Retinal pigment epithelial cell (primary cell): Measurements from ENCODE around the gene LAMB1.

ENCODE experiments used
- DNase-seq: peaks from one replicate; pipeline ENCODE4 v3.0.0-alpha.2; 2010; ENCODE audit warnings: low read depth
- H3K4me3 ChIP-seq: 2 replicates; pipeline ENCODE4 v1.5.1; 2011; ENCODE audit warnings: mild to moderate bottlenecking, low read length, control low read depth, moderate library complexity
- CTCF ChIP-seq: conservative IDR thresholded peaks from 2 replicates; pipeline ENCODE4 v1.5.1; 2011; ENCODE audit warnings: low read depth, low read length, control low read depth, inconsistent platforms

LAMB1 gene

GRCh38 chr7:107938456-107939250 lies 64.3 kb downstream of the LAMB1 start:
- H3K4me3 ChIP-seq: no peak overlapping the region
- DNase-seq: no peak
- no peak for TF ChIP-seq CTCF

GRCh38 chr7:107937531-107937930 lies 65.4 kb downstream of the LAMB1 start:
- DNase-seq: no peak
- H3K4me3 ChIP-seq: no peak overlapping the region
- no peak for TF ChIP-seq CTCF

- H3K4me3 ChIP-seq: no peak overlapping the region
- no peak for DNase-seq
- no peak for TF ChIP-seq CTCF
Observed at GRCh38 chr7:107936312-107936711, 66.6 kb downstream of the LAMB1 start.

DNA sequence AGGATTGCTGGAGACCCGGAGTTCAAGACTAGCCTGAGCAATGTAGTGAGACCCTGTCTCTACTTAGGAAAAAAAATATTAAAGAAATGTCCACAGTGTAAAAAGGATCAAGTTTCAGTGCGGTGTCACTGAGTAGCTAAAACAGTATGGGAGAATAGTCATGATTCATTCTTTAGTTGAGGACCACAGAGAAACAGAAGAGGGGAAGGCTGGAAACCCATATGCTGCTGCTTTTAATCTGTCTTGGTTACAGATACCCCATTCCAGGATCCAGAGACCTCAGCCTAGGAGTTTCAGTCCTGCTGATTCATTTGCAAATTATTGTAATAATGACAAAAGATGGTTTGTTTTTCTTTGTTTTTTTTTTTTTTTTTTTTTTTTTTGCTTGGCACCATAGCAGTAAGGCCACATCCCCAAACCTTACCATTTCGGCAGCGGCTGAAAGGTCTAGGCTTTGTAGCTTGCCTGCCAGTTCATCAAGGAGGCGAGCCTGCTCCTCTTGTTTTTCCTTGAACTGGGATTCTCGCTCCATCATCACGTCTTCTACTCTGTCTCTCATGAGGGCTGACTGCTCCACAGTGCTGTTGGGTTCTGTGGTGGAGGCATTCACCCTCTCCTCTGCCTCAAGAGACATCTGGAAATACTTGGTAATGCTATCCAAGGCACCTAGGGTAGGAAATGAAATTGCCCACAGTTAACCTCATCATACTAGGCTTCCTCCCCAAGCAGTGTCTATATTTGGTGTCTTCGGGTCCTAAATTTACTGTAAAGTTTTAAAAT lies 67.8 kb downstream of the LAMB1 start:
- no peak for TF ChIP-seq CTCF
- H3K4me3 ChIP-seq: no peak overlapping the region
- no peak for DNase-seq

DNA sequence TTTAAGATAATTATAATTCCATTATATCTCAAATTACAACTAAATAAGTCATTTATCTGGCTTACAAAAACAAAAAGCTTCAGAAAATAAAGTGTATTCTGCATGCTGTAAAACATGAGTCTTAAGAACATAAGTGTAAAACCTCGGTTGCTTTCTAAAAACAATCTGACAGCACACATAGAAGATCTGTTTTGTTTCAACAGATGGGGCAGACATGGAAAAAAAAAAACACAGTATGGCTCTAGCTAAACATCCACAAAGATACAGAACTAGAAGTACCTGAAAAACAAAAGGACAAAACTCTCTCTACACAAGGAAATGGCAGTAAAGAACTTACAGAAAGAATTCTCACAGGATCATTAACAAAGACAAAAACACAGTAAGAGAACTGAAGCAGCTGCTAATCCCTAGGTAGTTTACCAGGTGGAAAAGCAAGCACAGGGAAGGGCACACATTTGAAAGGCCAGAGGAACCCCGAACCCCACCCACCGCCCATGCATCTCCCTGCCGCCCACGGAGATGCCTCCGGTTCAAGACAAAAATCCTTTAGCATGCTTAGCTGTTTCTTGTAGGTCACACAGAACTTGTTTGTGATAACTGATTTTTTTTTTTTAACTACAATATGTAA lies 69.5 kb downstream of the LAMB1 start:
- no peak overlapping the region for H3K4me3 ChIP-seq
- no peak for TF ChIP-seq CTCF
- no peak for DNase-seq

- TF ChIP-seq CTCF: no peak
- H3K4me3 ChIP-seq: no peak overlapping the region
- DNase-seq: no peak
Observed at GRCh38 chr7:107932805-107933204, 70.2 kb downstream of the LAMB1 start.
